MCF 10A (cell line): ENCODE results near the gene GFRA1. TPM values are rescaled to one million over a fixed set of nuclear protein-coding genes. Genes with fewer than 3 reads are reported as not detected.

Experiments used
- BruUV-seq: library from RNA; stranded (reverse); fragments of 400-500 nt; replicated peaks from 2 replicates; lab custom pipeline; 2021; lab: Mats Ljungman, UMichigan
- CTCF ChIA-PET: fragments of 300-600 bp; sonication (Branson Sonifier 250); formaldehyde crosslinking; extraction: SDS; loops from one replicate; lab custom pipeline; 2021; ENCODE audit warnings: antibody characterized with exemption, inconsistent platforms; lab: Yijun Ruan, JAX
- POLR2A ChIA-PET: fragments of 300-600, 350-650 bp; sonication (Branson Sonifier 250); formaldehyde crosslinking; extraction: SDS; loops from one replicate; lab custom pipeline; 2020; ENCODE audit warnings: antibody characterized with exemption, inconsistent platforms; lab: Yijun Ruan, JAX
- DNase-seq: peaks from one replicate; pipeline ENCODE4 v3.0.0-alpha.2; 2018; ENCODE audit not compliant: unreplicated experiment
- H3K27ac Mint-ChIP-seq: one replicate; pipeline ENCODE4 v1.8.0; 2022; ENCODE audit warnings: mild to moderate bottlenecking, low read depth, mixed read lengths; ENCODE audit not compliant: unreplicated experiment
- H3K27me3 Mint-ChIP-seq: one replicate; pipeline ENCODE4 v1.8.0; 2022; ENCODE audit warnings: mixed read lengths; ENCODE audit not compliant: insufficient read depth, unreplicated experiment
- H3K36me3 Mint-ChIP-seq: one replicate; pipeline ENCODE4 v1.8.0; 2022; ENCODE audit warnings: mild to moderate bottlenecking, moderate library complexity, mixed read lengths; ENCODE audit not compliant: insufficient read depth, unreplicated experiment
- H3K4me1 Mint-ChIP-seq: one replicate; pipeline ENCODE4 v1.8.0; 2022; ENCODE audit warnings: mixed read lengths; ENCODE audit not compliant: insufficient read depth, unreplicated experiment
- H3K4me3 Mint-ChIP-seq: one replicate; pipeline ENCODE4 v1.8.0; 2022; ENCODE audit warnings: mild to moderate bottlenecking, moderate library complexity, mixed read lengths; ENCODE audit not compliant: unreplicated experiment
- H3K9me3 Mint-ChIP-seq: one replicate; pipeline ENCODE4 v1.8.0; 2022; ENCODE audit warnings: mixed read lengths; ENCODE audit not compliant: unreplicated experiment
- intact Hi-C: fragments of 100-400 bp; cut with micrococcal nuclease; formaldehyde crosslinking; loops from 2 replicates; pipeline ENCODE4 v1.14.1; 2022
- total RNA-seq: library from RNA; stranded (reverse); gene quantifications from 2 replicates; pipeline ENCODE4 v1.2.3, GENCODE V29; 2022
- TF ChIP-seq, protein P1 (sequence below): fragments of 200-600 bp; IDR thresholded peaks from one replicate; pipeline ENCODE4 v1.8.0; 2022; ENCODE audit warnings: antibody characterized with exemption, mild to moderate bottlenecking; ENCODE audit not compliant: unreplicated experiment

GFRA1 gene
- total RNA-seq, 1 experiment from 2014 or later = not detected

DNA sequence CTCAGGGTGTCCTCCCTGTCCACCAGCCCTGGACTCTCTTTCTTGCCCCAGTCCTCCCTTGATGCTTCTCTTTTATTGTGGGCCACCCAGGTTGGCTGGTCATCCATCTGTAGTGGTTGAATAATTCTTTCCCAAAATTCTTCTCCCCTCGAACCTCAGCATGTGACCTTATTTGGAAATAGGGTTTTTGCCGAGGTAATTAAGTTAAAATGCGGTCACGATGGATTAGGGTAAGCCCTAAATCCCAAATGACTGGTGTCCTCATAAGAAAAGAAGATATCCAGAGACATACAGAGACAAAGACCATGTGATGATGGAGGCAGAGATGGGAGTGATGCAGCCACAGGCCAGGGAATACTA is 74.3 kb downstream of the GFRA1 start:
- H3K9me3 Mint-ChIP-seq = peaks cover 5% of the 10 kb centered on the region
- H3K36me3 Mint-ChIP-seq = no peaks in the 10 kb centered on the region
- ChIA-PET CTCF (no interaction called here), POLR2A (no interaction called here)
- no peaks in the 10 kb centered on the region for H3K27me3 Mint-ChIP-seq
- H3K4me3 Mint-ChIP-seq = no peak overlapping the region
- no TSS peak for BruUV-seq
- intact Hi-C loops = no loop called here
- TF ChIP-seq, protein P1, sequence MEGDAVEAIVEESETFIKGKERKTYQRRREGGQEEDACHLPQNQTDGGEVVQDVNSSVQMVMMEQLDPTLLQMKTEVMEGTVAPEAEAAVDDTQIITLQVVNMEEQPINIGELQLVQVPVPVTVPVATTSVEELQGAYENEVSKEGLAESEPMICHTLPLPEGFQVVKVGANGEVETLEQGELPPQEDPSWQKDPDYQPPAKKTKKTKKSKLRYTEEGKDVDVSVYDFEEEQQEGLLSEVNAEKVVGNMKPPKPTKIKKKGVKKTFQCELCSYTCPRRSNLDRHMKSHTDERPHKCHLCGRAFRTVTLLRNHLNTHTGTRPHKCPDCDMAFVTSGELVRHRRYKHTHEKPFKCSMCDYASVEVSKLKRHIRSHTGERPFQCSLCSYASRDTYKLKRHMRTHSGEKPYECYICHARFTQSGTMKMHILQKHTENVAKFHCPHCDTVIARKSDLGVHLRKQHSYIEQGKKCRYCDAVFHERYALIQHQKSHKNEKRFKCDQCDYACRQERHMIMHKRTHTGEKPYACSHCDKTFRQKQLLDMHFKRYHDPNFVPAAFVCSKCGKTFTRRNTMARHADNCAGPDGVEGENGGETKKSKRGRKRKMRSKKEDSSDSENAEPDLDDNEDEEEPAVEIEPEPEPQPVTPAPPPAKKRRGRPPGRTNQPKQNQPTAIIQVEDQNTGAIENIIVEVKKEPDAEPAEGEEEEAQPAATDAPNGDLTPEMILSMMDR = no peak
- H3K4me1 Mint-ChIP-seq = no peaks in the 10 kb centered on the region
- no peak for DNase-seq
- H3K27ac Mint-ChIP-seq = no peak overlapping the region

DNA sequence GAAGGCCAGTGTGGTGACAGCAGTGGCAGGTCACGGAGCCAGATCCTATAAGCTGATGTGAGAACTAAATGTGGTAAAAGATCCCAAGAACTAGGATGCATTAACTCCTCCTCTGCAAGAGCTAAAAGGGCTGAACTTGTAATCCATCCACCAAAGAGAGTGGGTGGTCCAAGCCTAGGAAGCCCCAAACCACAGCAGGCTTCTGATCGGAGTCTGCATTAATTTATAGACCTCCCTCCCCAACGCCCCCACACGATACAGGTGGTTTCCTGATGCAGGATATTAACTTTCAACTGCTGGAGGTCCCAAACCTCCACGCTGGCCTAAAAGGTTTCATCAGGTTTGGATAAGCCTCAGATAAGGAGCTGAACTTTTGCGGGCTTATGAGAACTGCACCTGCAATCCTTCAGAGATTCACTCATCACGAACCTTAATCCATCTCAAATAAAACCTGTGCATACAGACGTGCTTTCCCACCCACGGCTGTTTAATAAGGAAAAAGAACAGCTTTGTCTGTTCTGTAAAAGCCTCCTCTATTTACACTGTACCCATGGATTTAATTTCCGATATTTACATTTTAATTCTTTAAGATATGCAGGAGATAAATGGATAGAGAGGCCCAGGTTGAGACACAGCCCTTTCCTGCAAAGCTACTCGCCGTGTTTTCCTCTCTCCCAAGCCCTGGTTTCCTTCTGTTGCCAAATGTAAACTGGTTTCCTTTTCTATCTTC is 74.9 kb downstream of the GFRA1 start:
- H3K4me3 Mint-ChIP-seq = no peak overlapping the region
- ChIA-PET POLR2A (no interaction called here), CTCF (interaction anchor here (0.7 kb wide), 1 partner anchor 264 kb away, joined by 3 read pairs; no protein-coding TSS in a partner anchor)
- H3K27me3 Mint-ChIP-seq = no peaks in the 10 kb centered on the region
- no peak for DNase-seq
- intact Hi-C loops = no loop called here
- BruUV-seq = no TSS peak
- no peaks in the 10 kb centered on the region for H3K4me1 Mint-ChIP-seq
- H3K9me3 Mint-ChIP-seq = peaks cover 5% of the 10 kb centered on the region
- TF ChIP-seq, protein P1 = no peak
- no peaks in the 10 kb centered on the region for H3K36me3 Mint-ChIP-seq
- no peak overlapping the region for H3K27ac Mint-ChIP-seq

- intact Hi-C loops = no loop called here
- ChIA-PET CTCF (no interaction called here), POLR2A (interaction anchor here (1.0 kb wide), 1 partner anchor 136 kb away, joined by 3 read pairs; no protein-coding TSS in a partner anchor)
- Mint-ChIP-seq H3K27me3 (no peaks in the 10 kb centered on the region), H3K9me3 (peaks cover 5% of the 10 kb centered on the region), H3K27ac (no peak overlapping the region), H3K4me1 (no peaks in the 10 kb centered on the region), H3K4me3 (no peak overlapping the region), H3K36me3 (no peaks in the 10 kb centered on the region)
- no TSS peak for BruUV-seq
- DNase-seq = no peak
- TF ChIP-seq, protein P1 = no peak
Measured at GRCh38 chr10:116195583-116195982, 77.4 kb downstream of the GFRA1 start.

DNA sequence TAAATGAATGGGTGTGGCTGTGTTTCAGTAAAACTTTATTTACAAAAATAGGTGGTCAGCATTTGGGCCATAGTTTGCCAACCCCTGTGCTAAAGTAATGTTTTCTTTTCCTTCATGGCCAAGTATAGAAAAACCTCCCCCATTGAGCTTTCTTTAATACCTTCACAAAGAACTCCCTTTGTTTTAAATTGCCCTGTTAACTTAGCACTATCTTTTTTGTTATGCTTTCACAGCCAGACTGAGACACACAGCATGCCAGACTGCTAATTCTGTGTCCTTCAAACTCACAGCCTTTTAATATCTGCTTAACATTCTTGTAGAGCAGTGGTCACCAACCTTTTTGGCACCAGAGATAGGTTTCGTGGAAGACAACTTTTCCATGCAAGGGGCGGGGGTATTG is 78.0 kb downstream of the GFRA1 start:
- H3K4me3 Mint-ChIP-seq = no peak overlapping the region
- intact Hi-C loops = no loop called here
- H3K4me1 Mint-ChIP-seq = no peaks in the 10 kb centered on the region
- TF ChIP-seq, protein P1 = no peak
- no peaks in the 10 kb centered on the region for H3K36me3 Mint-ChIP-seq
- no TSS peak for BruUV-seq
- DNase-seq = no peak
- H3K27ac Mint-ChIP-seq = no peak overlapping the region
- POLR2A ChIA-PET = no interaction called here
- H3K9me3 Mint-ChIP-seq = peaks cover 5% of the 10 kb centered on the region
- CTCF ChIA-PET = no interaction called here
- no peaks in the 10 kb centered on the region for H3K27me3 Mint-ChIP-seq
